Measurements from ENCODE around the gene COMMD7. TPM values are rescaled to one million over a fixed set of nuclear protein-coding genes. Genes with fewer than 3 reads are reported as not detected.

The COMMD7 gene
- total RNA-seq, 4 donors from 2014 or later: 20.3 to 28.9 (median 23.4) TPM

DNA sequence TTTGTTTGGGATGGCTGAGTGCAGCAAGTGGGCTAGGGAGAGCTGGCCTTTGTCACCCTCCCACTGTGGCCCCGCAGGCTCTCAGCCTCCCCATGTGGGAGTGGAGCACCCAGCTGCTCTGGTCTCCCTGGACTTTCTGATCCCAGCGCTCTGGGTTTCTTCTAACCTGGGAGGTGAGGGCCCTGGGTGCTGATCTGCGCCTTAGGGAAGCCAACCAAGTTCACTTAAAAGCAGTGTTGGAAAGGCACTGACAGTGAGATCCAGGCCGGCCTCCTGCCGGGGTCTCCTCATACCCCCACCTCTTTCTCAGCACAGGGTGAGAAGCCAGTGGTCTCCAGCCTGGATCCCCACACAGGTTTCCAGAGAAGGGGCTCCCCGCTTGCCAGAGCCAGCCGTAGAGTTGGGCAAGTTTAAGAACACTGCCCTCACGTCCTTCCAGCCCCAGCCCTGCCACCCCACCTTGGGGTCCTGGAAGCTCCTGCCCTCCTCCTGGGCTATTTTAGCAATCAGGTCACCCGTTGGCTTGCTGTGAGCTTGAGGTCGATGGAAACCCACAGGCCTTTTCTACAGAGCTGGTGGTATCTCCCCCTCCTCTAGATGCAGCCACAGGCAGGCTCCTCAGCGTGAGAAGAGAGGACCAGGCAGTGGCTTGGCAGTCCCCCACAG, 79.1 kb downstream of the COMMD7 start:
- TF ChIP-seq, protein P1, sequence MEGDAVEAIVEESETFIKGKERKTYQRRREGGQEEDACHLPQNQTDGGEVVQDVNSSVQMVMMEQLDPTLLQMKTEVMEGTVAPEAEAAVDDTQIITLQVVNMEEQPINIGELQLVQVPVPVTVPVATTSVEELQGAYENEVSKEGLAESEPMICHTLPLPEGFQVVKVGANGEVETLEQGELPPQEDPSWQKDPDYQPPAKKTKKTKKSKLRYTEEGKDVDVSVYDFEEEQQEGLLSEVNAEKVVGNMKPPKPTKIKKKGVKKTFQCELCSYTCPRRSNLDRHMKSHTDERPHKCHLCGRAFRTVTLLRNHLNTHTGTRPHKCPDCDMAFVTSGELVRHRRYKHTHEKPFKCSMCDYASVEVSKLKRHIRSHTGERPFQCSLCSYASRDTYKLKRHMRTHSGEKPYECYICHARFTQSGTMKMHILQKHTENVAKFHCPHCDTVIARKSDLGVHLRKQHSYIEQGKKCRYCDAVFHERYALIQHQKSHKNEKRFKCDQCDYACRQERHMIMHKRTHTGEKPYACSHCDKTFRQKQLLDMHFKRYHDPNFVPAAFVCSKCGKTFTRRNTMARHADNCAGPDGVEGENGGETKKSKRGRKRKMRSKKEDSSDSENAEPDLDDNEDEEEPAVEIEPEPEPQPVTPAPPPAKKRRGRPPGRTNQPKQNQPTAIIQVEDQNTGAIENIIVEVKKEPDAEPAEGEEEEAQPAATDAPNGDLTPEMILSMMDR (IDR thresholded peaks at IDR 0.05; ENCODE audit: low read depth): no peak

DNA sequence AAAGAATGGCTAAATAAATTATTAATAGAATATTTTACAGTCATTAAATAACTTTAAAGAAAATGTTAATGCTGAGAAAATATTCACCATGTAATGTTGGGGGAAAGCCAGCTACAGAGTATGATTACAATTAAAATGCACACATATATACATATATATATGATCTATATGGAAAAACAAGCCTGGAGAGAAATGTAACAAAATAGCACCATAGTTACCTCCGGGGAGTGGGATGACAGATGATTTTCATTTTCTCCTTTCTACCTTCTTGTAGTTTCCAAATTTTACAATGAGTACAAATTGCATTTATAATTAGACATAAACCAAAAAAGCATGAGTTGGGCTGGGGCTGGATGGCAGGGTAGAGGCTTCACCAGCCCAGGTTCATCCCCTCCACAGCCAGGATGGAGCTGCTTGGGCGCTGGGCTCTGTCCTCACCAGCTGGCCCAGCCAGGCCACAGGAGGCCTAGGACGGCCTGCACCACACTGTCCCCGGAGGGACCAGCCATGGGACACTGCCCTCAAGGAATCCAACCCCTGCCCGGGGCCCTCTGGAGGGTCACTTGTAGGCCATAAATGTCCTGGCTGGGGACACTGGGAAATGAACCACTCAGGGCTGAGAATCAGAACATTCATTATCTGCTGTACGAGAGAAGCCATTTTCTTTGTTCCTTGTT, 79.8 kb downstream of the COMMD7 start:
- TF ChIP-seq, protein P1 (IDR thresholded peaks at IDR 0.05; ENCODE audit: low read depth): no peak

DNA sequence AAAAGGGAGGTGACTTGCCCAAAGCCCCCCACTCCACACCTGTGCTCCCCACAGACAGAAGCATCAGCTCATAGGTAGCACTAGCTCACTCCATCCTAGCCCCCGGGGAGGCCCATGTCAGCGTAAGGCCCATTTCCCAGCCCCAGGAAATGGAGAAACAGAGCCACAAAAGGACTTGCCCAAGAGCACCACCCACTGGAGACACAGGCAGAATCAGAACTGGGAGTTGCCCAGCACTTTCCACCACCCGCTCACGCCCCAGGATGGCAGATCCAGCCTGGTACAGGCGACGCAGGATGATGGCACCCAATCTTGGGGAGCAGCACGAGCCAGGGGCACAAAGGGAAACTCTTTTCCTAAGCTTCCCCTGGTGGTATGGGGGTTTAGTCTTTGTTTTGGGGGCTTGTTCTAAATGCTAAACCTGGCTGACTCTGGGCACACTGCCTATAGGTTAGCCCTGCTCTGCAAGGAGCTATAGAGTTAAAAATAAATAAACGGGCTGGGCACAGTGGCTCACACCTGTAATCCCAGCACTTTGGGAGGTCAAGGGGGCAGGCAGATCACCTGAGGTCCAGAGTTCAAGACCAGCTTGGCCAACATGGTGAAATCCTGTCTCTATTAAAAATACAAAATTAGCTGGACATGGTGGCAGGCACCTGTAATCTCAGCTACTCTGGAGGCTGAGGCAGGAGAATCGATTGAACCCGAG, 81.3 kb downstream of the COMMD7 start:
- TF ChIP-seq, protein P1 (IDR thresholded peaks at IDR 0.05; ENCODE audit: low read depth): no peak

DNA sequence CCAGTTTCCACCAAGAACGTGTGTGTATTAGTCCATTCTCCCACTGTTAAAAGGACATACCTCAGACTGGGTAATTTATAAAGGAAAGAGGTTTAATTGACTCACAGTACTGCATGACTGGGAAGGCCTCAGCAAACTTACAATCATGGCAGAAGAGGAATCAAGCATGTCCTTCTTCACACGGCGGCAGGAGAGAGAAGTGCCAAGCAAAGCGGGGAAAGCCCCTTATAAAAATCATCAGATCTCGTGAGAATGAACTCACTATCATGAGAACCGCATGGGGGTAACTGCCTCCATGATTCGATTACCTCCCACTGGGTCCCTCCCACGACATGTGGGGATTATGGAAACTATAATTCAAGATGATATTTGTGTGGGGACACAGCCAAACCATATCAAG, 82.6 kb downstream of the COMMD7 start:
- TF ChIP-seq, protein P1 (IDR thresholded peaks at IDR 0.05; ENCODE audit: low read depth): no peak

DNA sequence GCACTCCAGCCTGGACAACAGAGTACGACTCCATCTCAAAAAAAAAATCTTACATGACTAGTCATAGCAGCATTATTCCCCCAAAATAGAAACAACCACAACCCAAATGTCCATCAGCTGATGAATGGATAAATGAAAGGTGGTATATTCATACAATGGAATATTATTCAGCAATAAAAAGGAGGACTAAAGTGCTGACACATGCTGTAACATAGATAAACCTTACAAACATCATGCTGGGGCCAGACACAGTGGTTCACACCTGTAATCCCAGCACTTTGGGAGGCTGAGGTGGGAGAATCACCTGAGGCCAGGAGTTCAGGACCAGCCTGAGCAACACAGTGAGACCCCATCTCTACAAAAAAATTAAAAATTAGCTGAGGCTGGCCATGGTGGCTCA, 86.4 kb downstream of the COMMD7 start:
- TF ChIP-seq, protein P1 (IDR thresholded peaks at IDR 0.05; ENCODE audit: low read depth): no peak

DNA sequence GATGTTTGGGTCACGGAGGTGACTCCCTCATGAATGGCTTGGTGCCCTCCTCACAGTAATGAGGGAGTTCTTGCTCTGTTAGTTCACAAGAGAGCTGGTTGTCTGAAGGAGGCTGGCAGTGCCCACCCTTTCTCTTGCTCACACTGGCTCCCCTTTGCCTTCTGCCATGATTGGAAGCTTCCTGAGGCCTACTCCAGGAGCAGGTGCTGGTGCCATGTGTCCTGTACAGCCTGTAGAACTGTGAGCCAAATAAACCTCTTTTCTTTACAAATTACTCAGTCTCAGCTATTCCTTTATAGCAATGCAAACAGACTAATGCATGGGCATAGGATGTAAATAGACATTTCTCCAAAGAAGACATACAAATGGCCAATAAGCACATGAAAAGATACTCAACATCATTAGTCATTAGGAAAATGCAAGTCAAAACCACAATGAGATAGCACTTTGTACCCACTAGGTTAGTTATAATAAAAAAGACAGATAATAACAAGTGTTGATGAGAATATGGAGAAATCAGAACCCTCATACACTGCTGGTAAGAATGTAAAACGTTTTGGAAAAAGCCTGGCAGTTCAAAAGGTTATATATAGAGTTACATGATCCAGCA, 87.3 kb downstream of the COMMD7 start:
- TF ChIP-seq, protein P1 (IDR thresholded peaks at IDR 0.05; ENCODE audit: low read depth): no peak

All from subcutaneous adipose tissue (tissue), 4 donors.